Loucy (cell line): ENCODE measurements around the gene ARMH3.

Experiments
- H2AFZ ChIP-seq: fragments of 200-600 bp; sonication (generic); 2 replicates; pipeline ENCODE4 v1.6.0; 2016; ENCODE audit warnings: antibody characterized with exemption, mild to moderate bottlenecking, low read length, moderate library complexity
- H3F3A ChIP-seq: fragments of 200-600 bp; 2 replicates; pipeline ENCODE4 v1.6.0; 2016; ENCODE audit warnings: antibody characterized with exemption, low read depth, mild to moderate bottlenecking
- H3K27me3 ChIP-seq: fragments of 200-600 bp; sonication (generic); 2 replicates; pipeline ENCODE4 v1.6.1; 2014; ENCODE audit warnings: low read length, mild to moderate bottlenecking; ENCODE audit not compliant: insufficient read depth, poor library complexity, severe bottlenecking
- H3K36me3 ChIP-seq: fragments of 200-600 bp; sonication (generic); 2 replicates; pipeline ENCODE4 v1.6.1; 2016; ENCODE audit warnings: low read length; ENCODE audit not compliant: insufficient read depth
- H3K4me1 ChIP-seq: fragments of 200-600 bp; sonication (generic); 2 replicates; pipeline ENCODE4 v1.5.1; 2014; ENCODE audit warnings: low read length, mild to moderate bottlenecking; ENCODE audit not compliant: insufficient read depth, poor library complexity, severe bottlenecking
- H3K4me2 ChIP-seq: fragments of 200-600 bp; sonication (generic); 2 replicates; pipeline ENCODE4 v1.6.0; 2014; ENCODE audit warnings: antibody characterized with exemption, low read length, low read depth, mild to moderate bottlenecking; ENCODE audit not compliant: poor library complexity, severe bottlenecking
- H3K4me3 ChIP-seq: fragments of 200-600 bp; sonication (generic); 2 replicates; pipeline ENCODE4 v1.5.1; 2014; ENCODE audit warnings: low read length, mild to moderate bottlenecking, mixed read lengths; ENCODE audit not compliant: poor library complexity, severe bottlenecking
- H3K79me2 ChIP-seq: fragments of 200-600 bp; sonication (generic); 2 replicates; pipeline ENCODE4 v1.6.1; 2014; ENCODE audit warnings: low read length; ENCODE audit not compliant: insufficient read depth
- H3K9ac ChIP-seq: fragments of 200-600 bp; sonication (generic); 2 replicates; pipeline ENCODE4 v1.6.0; 2014; ENCODE audit warnings: mild to moderate bottlenecking, low read depth, low read length, moderate library complexity; ENCODE audit not compliant: poor library complexity, severe bottlenecking
- H3K9me2 ChIP-seq: fragments of 200-600 bp; sonication (generic); replicated peaks from 2 replicates; pipeline ENCODE4 v1.6.1; 2016; ENCODE audit warnings: low read depth, low read length, mixed read lengths
- H3K9me3 ChIP-seq: fragments of 200-600 bp; sonication (generic); 2 replicates; pipeline ENCODE4 v1.6.1; 2014; ENCODE audit warnings: mild to moderate bottlenecking, antibody characterized with exemption, low read length, low read depth; ENCODE audit not compliant: insufficient read depth
- H4K20me1 ChIP-seq: fragments of 200-600 bp; sonication (generic); 2 replicates; pipeline ENCODE4 v1.6.0; 2014; ENCODE audit warnings: antibody characterized with exemption, low read length, mild to moderate bottlenecking; ENCODE audit not compliant: insufficient read depth, poor library complexity, severe bottlenecking
- EZH2phosphoT487 ChIP-seq: fragments of 200-600 bp; IDR thresholded peaks from 2 replicates; pipeline ENCODE4 v1.6.1; 2018; ENCODE audit warnings: antibody characterized with exemption, mild to moderate bottlenecking, moderate library complexity, borderline replicate concordance
- TF ChIP-seq, protein P1 (sequence below): fragments of 200-600 bp; sonication (generic); conservative IDR thresholded peaks from 2 replicates; pipeline ENCODE4 v1.5.1; 2014; ENCODE audit warnings: mild to moderate bottlenecking, antibody characterized with exemption, low read length

Gene ARMH3

DNA sequence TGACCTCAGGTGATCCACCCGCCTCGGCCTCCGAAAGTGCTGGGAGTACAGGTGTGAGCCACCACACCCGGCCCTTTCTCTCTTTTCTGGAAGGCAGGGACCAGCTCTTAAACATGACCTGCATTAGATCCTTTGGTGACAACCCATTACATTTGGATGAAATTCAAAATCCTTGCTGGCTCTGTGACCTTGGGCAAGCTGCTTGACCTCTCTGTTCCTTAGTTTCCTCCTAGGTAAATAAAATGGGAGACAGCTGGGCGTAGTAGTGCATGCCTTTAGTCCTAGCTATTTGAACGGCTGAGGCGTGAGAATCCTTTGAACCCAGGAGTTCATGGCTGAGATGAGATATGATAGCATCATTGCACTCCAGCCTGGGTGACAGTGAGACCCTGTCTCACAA, 40.5 kb upstream of the ARMH3 start:
- no peak for TF ChIP-seq EZH2phosphoT487
- TF ChIP-seq, protein P1, sequence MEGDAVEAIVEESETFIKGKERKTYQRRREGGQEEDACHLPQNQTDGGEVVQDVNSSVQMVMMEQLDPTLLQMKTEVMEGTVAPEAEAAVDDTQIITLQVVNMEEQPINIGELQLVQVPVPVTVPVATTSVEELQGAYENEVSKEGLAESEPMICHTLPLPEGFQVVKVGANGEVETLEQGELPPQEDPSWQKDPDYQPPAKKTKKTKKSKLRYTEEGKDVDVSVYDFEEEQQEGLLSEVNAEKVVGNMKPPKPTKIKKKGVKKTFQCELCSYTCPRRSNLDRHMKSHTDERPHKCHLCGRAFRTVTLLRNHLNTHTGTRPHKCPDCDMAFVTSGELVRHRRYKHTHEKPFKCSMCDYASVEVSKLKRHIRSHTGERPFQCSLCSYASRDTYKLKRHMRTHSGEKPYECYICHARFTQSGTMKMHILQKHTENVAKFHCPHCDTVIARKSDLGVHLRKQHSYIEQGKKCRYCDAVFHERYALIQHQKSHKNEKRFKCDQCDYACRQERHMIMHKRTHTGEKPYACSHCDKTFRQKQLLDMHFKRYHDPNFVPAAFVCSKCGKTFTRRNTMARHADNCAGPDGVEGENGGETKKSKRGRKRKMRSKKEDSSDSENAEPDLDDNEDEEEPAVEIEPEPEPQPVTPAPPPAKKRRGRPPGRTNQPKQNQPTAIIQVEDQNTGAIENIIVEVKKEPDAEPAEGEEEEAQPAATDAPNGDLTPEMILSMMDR, result no peak
- Histone ChIP-seq H2AFZ (no peak overlapping the region), H3K27me3 (no peaks in the 10 kb centered on the region), H3K9me3 (no peaks in the 10 kb centered on the region), H3K9me2 (no peaks in the 10 kb centered on the region), H3K4me2 (no peak overlapping the region), H3K9ac (no peak overlapping the region), H3K79me2 (no peaks in the 10 kb centered on the region), H3K4me3 (no peak overlapping the region), H3K4me1 (no peaks in the 10 kb centered on the region), H3F3A (no peaks in the 10 kb centered on the region), H4K20me1 (no peaks in the 10 kb centered on the region), H3K36me3 (no peaks in the 10 kb centered on the region)

GRCh38 chr10:102090772-102091171, 34.8 kb upstream of the ARMH3 start:
- no peak for TF ChIP-seq EZH2phosphoT487
- TF ChIP-seq, protein P1, result no peak
- Histone ChIP-seq H3F3A (no peaks in the 10 kb centered on the region), H3K27me3 (no peaks in the 10 kb centered on the region), H3K4me1 (no peaks in the 10 kb centered on the region), H3K9me3 (no peaks in the 10 kb centered on the region), H3K9me2 (no peaks in the 10 kb centered on the region), H3K36me3 (no peaks in the 10 kb centered on the region), H3K79me2 (no peaks in the 10 kb centered on the region), H2AFZ (no peak overlapping the region), H3K4me3 (no peak overlapping the region), H4K20me1 (no peaks in the 10 kb centered on the region), H3K4me2 (no peak overlapping the region), H3K9ac (no peak overlapping the region)

DNA sequence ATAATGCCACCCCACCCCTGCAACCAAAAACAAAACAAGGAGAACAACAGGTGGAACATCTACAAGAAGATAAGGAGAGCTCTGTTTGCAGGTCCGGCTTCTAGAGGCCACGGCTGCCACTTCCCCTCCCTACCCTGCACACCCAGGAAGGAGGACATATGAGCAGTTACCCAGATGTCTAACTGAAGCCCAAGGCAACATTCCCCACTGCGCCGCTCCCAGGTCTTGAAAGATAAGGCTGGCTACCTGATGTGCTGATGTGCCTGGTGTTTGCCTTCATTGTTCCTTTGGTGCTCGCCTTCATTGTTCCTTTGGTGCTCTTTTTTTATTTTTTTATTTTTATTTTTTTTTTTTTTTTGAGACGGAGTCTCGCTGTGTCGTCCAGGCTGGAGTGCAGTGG, 30.2 kb upstream of the ARMH3 start:
- Histone ChIP-seq H3K4me3 (no peak overlapping the region), H3K4me1 (no peaks in the 10 kb centered on the region), H3K79me2 (no peaks in the 10 kb centered on the region), H4K20me1 (no peaks in the 10 kb centered on the region), H3K9me2 (no peaks in the 10 kb centered on the region), H3K27me3 (no peaks in the 10 kb centered on the region), H3F3A (no peaks in the 10 kb centered on the region), H3K9me3 (no peaks in the 10 kb centered on the region), H3K4me2 (no peak overlapping the region), H3K36me3 (no peaks in the 10 kb centered on the region), H3K9ac (no peak overlapping the region), H2AFZ (no peak overlapping the region)
- no peak for TF ChIP-seq EZH2phosphoT487
- TF ChIP-seq, protein P1, result no peak
